ENCODE results near the gene LRP10.

LRP10 gene

GRCh38 chr14:22925513-22925912 is 54.0 kb downstream of the LRP10 start:
- no peak for DNase-seq

DNA sequence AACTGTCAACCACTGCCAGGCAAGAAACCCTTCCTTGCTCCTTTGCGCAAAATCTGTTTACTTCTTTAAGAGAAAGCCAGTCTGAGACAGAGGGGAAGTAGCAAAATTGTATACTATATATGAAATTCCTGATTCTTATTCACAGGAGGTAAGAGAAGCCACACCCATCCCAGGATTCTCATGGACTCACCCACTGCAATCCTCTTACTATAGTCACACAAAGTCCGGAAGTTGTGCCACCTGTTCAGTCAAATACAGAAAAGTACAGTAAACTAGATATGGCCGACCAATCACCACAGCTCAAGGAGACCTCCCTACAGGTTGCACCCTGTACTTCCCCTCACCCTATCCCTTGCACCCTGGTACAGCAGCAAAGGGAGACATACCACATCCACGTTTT is 54.8 kb downstream of the LRP10 start:
- no peak for DNase-seq

- no peak for DNase-seq
Observed at GRCh38 chr14:22928237-22929103, 56.9 kb downstream of the LRP10 start.

DNA sequence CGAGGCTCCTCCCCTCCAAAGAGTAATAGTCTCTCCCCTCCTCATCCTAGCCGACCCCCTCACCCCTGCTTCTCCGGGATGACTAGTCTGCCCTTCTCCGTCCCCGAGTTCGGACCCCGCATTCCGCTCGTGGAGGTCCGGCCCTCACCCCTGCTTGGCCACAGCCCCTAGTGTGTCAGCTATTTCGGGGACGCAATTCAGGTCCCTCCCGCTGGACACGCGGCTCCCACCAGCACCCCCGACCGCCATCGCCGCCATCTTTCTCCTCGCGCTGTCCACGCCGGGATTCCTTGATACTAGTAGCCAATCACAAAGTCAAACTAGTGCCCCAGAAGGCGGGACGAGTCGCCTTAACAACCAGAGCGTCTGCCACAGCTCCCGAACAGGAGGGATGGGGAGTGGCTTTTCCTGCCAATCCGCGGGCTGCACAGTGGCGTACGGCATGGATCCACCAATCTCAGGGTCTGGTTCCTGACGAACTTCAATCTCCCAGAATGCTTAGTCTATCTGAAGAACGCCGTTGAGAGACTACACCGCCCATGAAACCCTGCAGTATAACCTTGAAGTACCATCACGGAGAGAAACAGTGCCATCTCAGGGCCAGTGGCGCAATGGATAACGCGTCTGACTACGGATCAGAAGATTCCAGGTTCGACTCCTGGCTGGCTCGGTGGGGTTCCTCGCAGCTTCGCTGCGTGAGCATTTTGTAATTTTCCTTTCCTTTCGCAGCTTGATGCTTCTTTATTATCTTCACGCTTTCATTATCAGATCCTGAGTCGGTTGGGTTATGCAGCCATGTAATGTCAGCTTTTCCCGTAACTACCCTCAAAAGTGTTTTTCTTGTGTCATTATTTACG is 57.8 kb downstream of the LRP10 start, which contains the start of gene PRMT5:
PRMT5 (minus strand) TSS at position 273 of the 857 bp plus-strand sequence; CDS start at position 258, 15 bp downstream.
- peak; percentile 98 for DNase-seq

DNA sequence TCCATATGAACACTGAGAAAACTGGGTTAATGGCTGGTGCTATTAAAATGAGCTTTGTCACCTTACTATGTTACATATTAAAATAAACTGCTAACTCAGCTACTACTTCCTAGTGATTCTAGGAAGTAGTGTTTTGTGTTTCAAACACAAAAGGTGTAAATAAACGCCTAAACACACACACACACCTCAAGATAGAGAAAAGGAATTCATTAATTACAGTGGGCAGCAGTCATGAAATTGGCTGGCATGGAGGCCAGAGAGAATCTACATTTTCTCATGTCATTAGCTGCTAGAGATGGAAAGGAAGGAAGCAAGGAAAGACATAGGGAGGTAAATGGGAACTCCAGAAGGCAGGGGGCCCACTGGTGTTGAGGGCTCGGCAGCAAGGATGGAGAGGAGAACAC is 58.4 kb downstream of the LRP10 start:
- no peak for DNase-seq

All from retina (tissue), 1 donor.